H1 (cell line): ENCODE measurements around the gene ICE1. TPM values are rescaled to one million over a fixed set of nuclear protein-coding genes. Genes with fewer than 3 reads are reported as not detected.

Experiments
- CTCF ChIA-PET: fragments of 300-600 bp; sonication (Branson Sonifier 250); formaldehyde crosslinking; loops from one replicate; lab custom pipeline; 2021; ENCODE audit not compliant: partially characterized antibody; lab: Charles Lee
- POLR2A ChIA-PET: fragments of 300-600 bp; sonication (Branson Sonifier 250); formaldehyde crosslinking; loops from one replicate; lab custom pipeline; 2021; ENCODE audit warnings: inconsistent platforms; ENCODE audit not compliant: partially characterized antibody; lab: Charles Lee
- DNase-seq, 2 experiments: peaks; one replicate each; pipeline versions ENCODE4 v3.0.0 to v3.0.0-alpha.2; 2010 to 2022; ENCODE audit warnings: low spot score in 2 of 2, low read depth in 1 of 2, mixed read lengths in 1 of 2
- FAIRE-seq: peaks from 2 replicates; lab custom pipeline; 2011; peaks lifted over from hg19 to GRCh38; lab: Jason Lieb, UNC
- H2AFZ ChIP-seq: 2 replicates; pipeline ENCODE4 v1.8.1; 2012; ENCODE audit warnings: low read length, inconsistent platforms
- H2AK5ac ChIP-seq: 2 replicates; pipeline ENCODE4 v1.6.1; 2013; ENCODE audit warnings: low read depth, low read length
- H2BK120ac ChIP-seq: replicated peaks from 2 replicates; pipeline ENCODE3; 2013; ENCODE audit warnings: low read depth, low read length, inconsistent platforms
- H2BK12ac ChIP-seq: 2 replicates; pipeline ENCODE4 v1.6.1; 2013; ENCODE audit warnings: low read depth, low read length
- H2BK15ac ChIP-seq: 2 replicates; pipeline ENCODE4 v1.6.1; 2013; ENCODE audit warnings: low read length
- H2BK20ac ChIP-seq: 2 replicates; pipeline ENCODE4 v1.6.1; 2013; ENCODE audit warnings: low read length
- H2BK5ac ChIP-seq: 2 replicates; pipeline ENCODE4 v1.6.1; 2013; ENCODE audit warnings: low read depth, low read length
- H3K14ac ChIP-seq: 2 replicates; pipeline ENCODE4 v1.6.1; 2013; ENCODE audit warnings: inconsistent platforms; ENCODE audit not compliant: insufficient read length
- H3K18ac ChIP-seq: 2 replicates; pipeline ENCODE4 v1.6.1; 2013; ENCODE audit warnings: low read length; ENCODE audit errors: extremely low read depth
- H3K23ac ChIP-seq: 2 replicates; pipeline ENCODE4 v1.6.1; 2013; ENCODE audit warnings: inconsistent platforms; ENCODE audit not compliant: insufficient read length
- H3K23me2 ChIP-seq: 2 replicates; pipeline ENCODE4 v1.6.1; 2013; ENCODE audit warnings: low read depth, low read length
- H3K27ac ChIP-seq: 2 replicates; pipeline ENCODE4 v1.6.1; 2011; ENCODE audit warnings: low read depth, low read length, inconsistent platforms
- H3K27me3 ChIP-seq, 4 experiments: replicated peaks in 1 of 4; 1 replicate in 1 of 4; 2 replicates in 3 of 4; pipeline versions ENCODE4 v1.6.1 to v1.8.1; 2011 to 2013; ENCODE audit warnings: low read length in 3 of 4, mild to moderate bottlenecking in 3 of 4, inconsistent platforms in 2 of 4, mixed read lengths in 2 of 4, moderate library complexity in 1 of 4; ENCODE audit not compliant: control insufficient read depth in 3 of 4, insufficient read depth in 3 of 4; ENCODE audit errors: extremely low read depth in 1 of 4
- H3K36me3 ChIP-seq, 4 experiments: 2 replicates each; pipeline versions ENCODE4 v1.6.1 to v1.8.1; 2011 to 2013; ENCODE audit warnings: mild to moderate bottlenecking in 4 of 4, low read length in 3 of 4, moderate library complexity in 2 of 4, control low read depth in 1 of 4, inconsistent platforms in 1 of 4; ENCODE audit not compliant: insufficient read depth in 4 of 4, control insufficient read depth in 2 of 4
- H3K4ac ChIP-seq: replicated peaks from 2 replicates; pipeline ENCODE3; 2013; ENCODE audit warnings: low read length, low read depth, mixed read lengths, inconsistent platforms; ENCODE audit not compliant: insufficient read length
- H3K4me1 ChIP-seq, 4 experiments: replicated peaks in 1 of 4; 1 replicate in 1 of 4; 2 replicates in 3 of 4; pipeline versions ENCODE4 v1.6.1 to v1.8.1; 2011 to 2013; ENCODE audit warnings: low read length in 3 of 4, inconsistent platforms in 2 of 4, mixed read lengths in 1 of 4; ENCODE audit not compliant: insufficient read depth in 4 of 4, control insufficient read depth in 3 of 4
- H3K4me2 ChIP-seq, 2 experiments: 2 replicates each; pipeline versions ENCODE4 v1.6.1 to v1.8.1; 2011 to 2013; ENCODE audit warnings: low read depth in 2 of 2, low read length in 2 of 2, control low read depth in 1 of 2, inconsistent platforms in 1 of 2, mild to moderate bottlenecking in 1 of 2; ENCODE audit not compliant: insufficient read depth in 1 of 2
- H3K4me3 ChIP-seq, 4 experiments: fragments of 200-600, 300-600 bp in 1 of 4; sonication (generic), shearing (Covaris generic), sonication (Bioruptor Twin) in 1 of 4; 2 replicates each; pipeline versions ENCODE4 v1.5.1 to v1.8.1; 2011 to 2016; ENCODE audit warnings: low read length in 4 of 4, low read depth in 3 of 4, control low read depth in 2 of 4, inconsistent platforms in 2 of 4, mild to moderate bottlenecking in 2 of 4, mixed read lengths in 1 of 4, moderate library complexity in 1 of 4; ENCODE audit not compliant: insufficient read depth in 2 of 4; ENCODE audit errors: extremely low read depth in 1 of 4
- H3K56ac ChIP-seq: replicated peaks from 2 replicates; pipeline ENCODE3; 2013; ENCODE audit warnings: low read depth, mild to moderate bottlenecking, mixed read lengths, low read length, inconsistent platforms; ENCODE audit not compliant: insufficient read length
- H3K79me1 ChIP-seq: 2 replicates; pipeline ENCODE4 v1.6.1; 2013; ENCODE audit warnings: low read depth, low read length, control low read depth
- H3K79me2 ChIP-seq, 2 experiments: 2 replicates each; pipeline versions ENCODE4 v1.6.1 to v1.8.1; 2012 to 2013; ENCODE audit warnings: low read length in 2 of 2, mild to moderate bottlenecking in 2 of 2, inconsistent platforms in 1 of 2; ENCODE audit not compliant: insufficient read depth in 2 of 2, control insufficient read depth in 1 of 2
- H3K9ac ChIP-seq, 4 experiments: replicated peaks in 1 of 4; 1 replicate in 1 of 4; 2 replicates in 3 of 4; pipeline versions ENCODE4 v1.6.1 to v1.8.1; 2011 to 2013; ENCODE audit warnings: low read depth in 3 of 4, low read length in 3 of 4, control low read depth in 2 of 4, mild to moderate bottlenecking in 2 of 4, moderate library complexity in 2 of 4, inconsistent platforms in 1 of 4; ENCODE audit errors: extremely low read depth in 1 of 4
- H3K9me3 ChIP-seq, 2 experiments: 2 replicates each; pipeline versions ENCODE4 v1.6.1 to v1.8.1; 2012 to 2013; ENCODE audit warnings: mild to moderate bottlenecking in 2 of 2, moderate library complexity in 2 of 2, control low read depth in 1 of 2, inconsistent platforms in 1 of 2, low read depth in 1 of 2, low read length in 1 of 2, mixed read lengths in 1 of 2; ENCODE audit not compliant: insufficient read depth in 2 of 2
- H4K20me1 ChIP-seq, 2 experiments: replicated peaks in 1 of 2; 2 replicates each; pipeline versions ENCODE3 to v1.8.1; 2011 to 2013; ENCODE audit warnings: inconsistent platforms in 2 of 2, low read length in 2 of 2, mild to moderate bottlenecking in 1 of 2; ENCODE audit not compliant: insufficient read depth in 2 of 2, control insufficient read depth in 1 of 2
- H4K5ac ChIP-seq: 2 replicates; pipeline ENCODE4 v1.6.1; 2013; ENCODE audit warnings: low read length, low read depth, mixed read lengths, inconsistent platforms; ENCODE audit not compliant: insufficient read length
- H4K8ac ChIP-seq: 2 replicates; pipeline ENCODE4 v1.8.0; 2013; ENCODE audit warnings: mild to moderate bottlenecking, moderate library complexity, low read length, inconsistent platforms; ENCODE audit not compliant: insufficient read depth; ENCODE audit errors: extremely low read depth
- H4K91ac ChIP-seq: replicated peaks from 2 replicates; pipeline ENCODE3; 2013; ENCODE audit warnings: low read length, mixed read lengths, inconsistent platforms; ENCODE audit not compliant: insufficient read length
- ASH2L ChIP-seq: fragments of 200-600, 300-600 bp; sonication (generic); IDR thresholded peaks from one replicate; pipeline ENCODE4 v1.7.1; 2017; ENCODE audit warnings: low read length
- CHD2 ChIP-seq: IDR thresholded peaks from 2 replicates; pipeline ENCODE4 v1.6.1; 2012; ENCODE audit warnings: low read length, improper control_type of control experiment
- GABPA ChIP-seq: IDR thresholded peaks from 2 replicates; pipeline ENCODE4 v1.6.1; 2011; ENCODE audit warnings: mild to moderate bottlenecking, low read length, moderate library complexity, borderline replicate concordance; ENCODE audit not compliant: insufficient read depth
- HDAC2 ChIP-seq, 2 experiments: fragments of 300-600 bp in 1 of 2; sonication (generic) in 1 of 2; IDR thresholded peaks; 2 replicates each; pipeline ENCODE4 v1.6.1; 2011 to 2012; ENCODE audit warnings: low read depth in 2 of 2, low read length in 2 of 2, mild to moderate bottlenecking in 2 of 2, moderate library complexity in 2 of 2, borderline replicate concordance in 1 of 2, inconsistent platforms in 1 of 2
- MAFK ChIP-seq: IDR thresholded peaks from 2 replicates; pipeline ENCODE4 v1.6.1; 2012; ENCODE audit warnings: low read depth, mild to moderate bottlenecking, improper control_type of control experiment, low read length
- SIX5 ChIP-seq: IDR thresholded peaks from 2 replicates; pipeline ENCODE4 v1.6.1; 2011; ENCODE audit warnings: mild to moderate bottlenecking, low read depth, low read length
- WGBS, 2 experiments: shearing (Covaris generic) in 1 of 2; methylation state at CpG; one replicate each; pipeline versions ENCODE4 v1.1.6 to v1.1.7; 2013 to 2015; ENCODE audit warnings: low lambda C conversion rate in 2 of 2, mixed read lengths in 2 of 2, inconsistent platforms in 1 of 2, low coverage in 1 of 2, missing lambda C conversion rate in 1 of 2; ENCODE audit not compliant: insufficient replicate concordance in 2 of 2, insufficient coverage in 1 of 2, insufficient read length in 1 of 2; ENCODE audit errors: extremely low coverage in 1 of 2, missing lambda C conversion rate in 1 of 2; 5-methylcytosine and 5-hydroxymethylcytosine counted together
- polyA plus RNA-seq, 7 experiments: library from polyadenylated mRNA; depleted of rRNA in 3 of 7; stranded (reverse) in 5 of 7; unstranded in 2 of 7; fragments of >200 nt in 5 of 7; fragments of 200-250 nt in 2 of 7; gene quantifications; 1 replicate in 5 of 7; 2 replicates in 1 of 7; 4 replicates in 1 of 7; pipeline versions ENCODE4 v1.2.1 to v1.2.3, GENCODE V29; 2011 to 2013; ENCODE audit warnings: missing spikeins in 2 of 7, mixed read lengths in 2 of 7
- total RNA-seq: library from RNA; stranded (reverse); fragmentation: NEBNext Ultra II Directional; extraction: Animal tissue kit (Norgen Biotek cat#: 25700); gene quantifications from 2 replicates; pipeline ENCODE4 v1.2.1, GENCODE V29; 2021

The ICE1 gene
- total and polyA plus RNA-seq, 2 of the 8 experiments (the other 6 are each of a cell fraction or from before 2014, with no cell fraction given): 11.8 to 53.9 TPM

GRCh38 chr5:5512543-5512942, 90.1 kb downstream of the ICE1 start:
- Histone ChIP-seq H2AFZ (no peak overlapping the region), H3K4me3 (no peak overlapping the region), H3K4ac (no peak overlapping the region), H3K79me1 (no peaks in the 10 kb centered on the region), H3K23ac (no peak overlapping the region), H3K27me3 (no peaks in the 10 kb centered on the region), H3K23me2 (no peaks in the 10 kb centered on the region), H4K5ac (no peak overlapping the region), H2BK120ac (no peak overlapping the region), H3K4me1 (no peaks in the 10 kb centered on the region), H2BK5ac (no peak overlapping the region), H3K27ac (no peak overlapping the region), H3K4me2 (no peak overlapping the region), H4K91ac (no peak overlapping the region), H3K56ac (no peak overlapping the region), H2BK20ac (no peak overlapping the region), H2BK15ac (no peak overlapping the region), H3K18ac (no peak overlapping the region), H2AK5ac (no peak overlapping the region), H3K79me2 (no peaks in the 10 kb centered on the region), H4K20me1 (no peaks in the 10 kb centered on the region), H3K14ac (no peak overlapping the region), H3K9me3 (peaks cover 6 to 8% of the 10 kb centered on the region in 2 experiments; a peak in 3 of 4 replicates), H4K8ac (no peak overlapping the region), H3K9ac (no peak overlapping the region), H3K36me3 (no peaks in the 10 kb centered on the region), H2BK12ac (no peak overlapping the region)
- DNase-seq: no peak
- 93% methylated on average over 4 of the region's 4 CpGs; no CpG with 5 or more reads in 1 of the 2 experiments for WGBS, 2 experiments
- TF ChIP-seq GABPA (no peak), MAFK (no peak), ASH2L (no peak), CHD2 (no peak), HDAC2 (IDR thresholded peaks at IDR 0.05; ENCODE audit: borderline replicate concordance in 1 of 2, low read depth in 2 of 2, low read length in 2 of 2) (no peak), SIX5 (no peak)
- CTCF ChIA-PET: no interaction called here
- FAIRE-seq: no peak
- POLR2A ChIA-PET: no interaction called here
